ENCODE data around the gene HJV.

HJV gene

GRCh38 chr1:145997016-145997717 is 24.4 kb downstream of the HJV start (continued):
- no peak for TF ChIP-seq PRDM10 (tag by site-specific recombination; IDR thresholded peaks at IDR 0.05)
- TF ChIP-seq ZNF501 (tag by site-specific recombination; IDR thresholded peaks at IDR 0.05), result no peak
- TF ChIP-seq ZNF146 (tag by site-specific recombination; IDR thresholded peaks at IDR 0.05), result no peak
- no peak for TF ChIP-seq ZNF23 (tag by site-specific recombination; IDR thresholded peaks at IDR 0.05; ENCODE audit: borderline replicate concordance)
- TF ChIP-seq ZNF558 (tag by site-specific recombination; IDR thresholded peaks at IDR 0.05), result no peak
- TF ChIP-seq ZNF610 (tag by site-specific recombination; IDR thresholded peaks at IDR 0.05; ENCODE audit: borderline replicate concordance), result no peak
- 0 out of 2 replicates have a peak, but pooled peaks have one; percentile 3 for TF ChIP-seq ZBTB20 (tag by site-specific recombination; IDR thresholded peaks at IDR 0.05)
- no peak for TF ChIP-seq ZNF354C (tag by site-specific recombination; IDR thresholded peaks at IDR 0.05; ENCODE audit: borderline replicate concordance, low read depth)
- no peak for TF ChIP-seq ZNF623 (tag by site-specific recombination; IDR thresholded peaks at IDR 0.05)
- peak; percentile 60 for TF ChIP-seq ZNF677 (tag by site-specific recombination; IDR thresholded peaks at IDR 0.05)
- no peak; the same call in 1 of the 2 replicates for TF ChIP-seq TRIM28 (IDR thresholded peaks at IDR 0.05; ENCODE audit: borderline replicate concordance, low read length)
- no peak for TF ChIP-seq ZNF473 (tag by site-specific recombination; IDR thresholded peaks at IDR 0.05)
- peak; percentile 92 for TF ChIP-seq PRDM1 (tag by site-specific recombination; IDR thresholded peaks at IDR 0.05)
- TF ChIP-seq ZNF266 (tag by site-specific recombination; IDR thresholded peaks at IDR 0.05; ENCODE audit: low read depth), result no peak

DNA sequence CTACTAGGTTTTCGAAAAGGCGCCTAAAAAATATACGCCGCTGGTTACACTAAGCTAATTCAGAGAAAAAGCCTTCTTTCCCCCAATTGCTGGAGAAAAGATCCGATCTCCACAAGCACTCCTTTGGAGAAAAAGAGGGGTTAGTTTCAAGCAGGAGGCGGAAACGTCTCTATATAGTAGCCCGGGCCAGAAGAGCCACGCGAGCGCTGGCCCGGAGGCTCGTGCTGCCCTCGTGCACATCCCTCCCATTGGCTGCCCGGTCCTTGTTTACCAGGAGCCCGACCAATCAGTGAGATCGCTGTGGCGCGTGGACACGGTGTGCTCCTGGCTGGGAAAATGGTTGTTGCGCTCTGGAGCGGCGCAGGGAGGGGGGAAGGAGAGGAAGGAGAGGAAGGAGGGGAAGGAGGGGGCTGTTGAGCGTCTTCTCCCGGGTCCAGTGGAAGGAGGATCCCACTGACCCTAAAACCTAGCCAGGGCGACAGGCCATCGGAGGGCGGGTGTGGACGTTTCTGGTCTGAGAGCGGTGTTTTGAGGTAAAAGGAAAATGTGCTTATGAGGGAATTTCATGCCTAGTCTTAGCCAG is 25.0 kb downstream of the HJV start, which contains the start of gene TXNIP:
TXNIP (minus strand) TSS at position 147 of the 583 bp plus-strand sequence. CDS start 313 bp downstream, outside the sequence.
- no peaks in the 10 kb centered on the region for H3K9me3 ChIP-seq (ENCODE audit: control insufficient read depth, insufficient read depth, low read depth, low read length)
- peaks cover 12% of the 10 kb centered on the region for H3K4me1 ChIP-seq (ENCODE audit: control insufficient read depth, insufficient read depth, low read length)
- peaks cover 5 to 30% of the 10 kb centered on the region in 2 experiments; a peak in 2 of 3 replicates for H3K36me3 ChIP-seq (ENCODE audit: control insufficient read depth in 2 of 2, insufficient read depth in 1 of 2, low read length in 2 of 2)
- ChIA-PET POLR2A (interaction anchor here (0.7 to 1.9 kb wide), 2 partner anchors 10 to 33 kb away, joined by 3 to 4 read pairs; partner anchors contain the start of genes ANKRD34A and POLR3GL), CTCF (interaction anchor here (0.7 to 7.3 kb wide), 4 partner anchors 7 to 105 kb away, joined by 3 to 80 read pairs (median 6); no protein-coding TSS in a partner anchor)
- peak within 1 kb of the TSS; percentile 59; the same call in 1 of the 2 replicates for H3K27ac ChIP-seq (ENCODE audit: extremely low read depth, low read depth, low read length)
- peak within 1 kb of the TSS; percentile 85 for H3K4me3 ChIP-seq (ENCODE audit: low read depth, low read length)
- no peak for TF ChIP-seq ZNF426 (tag by site-specific recombination; IDR thresholded peaks at IDR 0.05)
- TF ChIP-seq ZBTB8A (tag by site-specific recombination; IDR thresholded peaks at IDR 0.05), result 0 out of 2 replicates have a peak, but pooled peaks have one; percentile 17
- TF ChIP-seq ZSCAN23 (tag by site-specific recombination; IDR thresholded peaks at IDR 0.05), result no peak
- TF ChIP-seq CTCF (tag by site-specific recombination; IDR thresholded peaks at IDR 0.05), result no peak
- TF ChIP-seq, protein P1, sequence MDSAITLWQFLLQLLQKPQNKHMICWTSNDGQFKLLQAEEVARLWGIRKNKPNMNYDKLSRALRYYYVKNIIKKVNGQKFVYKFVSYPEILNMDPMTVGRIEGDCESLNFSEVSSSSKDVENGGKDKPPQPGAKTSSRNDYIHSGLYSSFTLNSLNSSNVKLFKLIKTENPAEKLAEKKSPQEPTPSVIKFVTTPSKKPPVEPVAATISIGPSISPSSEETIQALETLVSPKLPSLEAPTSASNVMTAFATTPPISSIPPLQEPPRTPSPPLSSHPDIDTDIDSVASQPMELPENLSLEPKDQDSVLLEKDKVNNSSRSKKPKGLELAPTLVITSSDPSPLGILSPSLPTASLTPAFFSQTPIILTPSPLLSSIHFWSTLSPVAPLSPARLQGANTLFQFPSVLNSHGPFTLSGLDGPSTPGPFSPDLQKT (IDR thresholded peaks at IDR 0.05; ENCODE audit: borderline replicate concordance, low read depth, low read length), result no peak
- TF ChIP-seq ZNF548 (tag by site-specific recombination; IDR thresholded peaks at IDR 0.05), result no peak
- no peak for TF ChIP-seq HOXA7 (CRISPR knock-in tag; IDR thresholded peaks at IDR 0.05; ENCODE audit: borderline replicate concordance)
- TF ChIP-seq GLIS2 (tag by site-specific recombination; IDR thresholded peaks at IDR 0.05), result no peak
- peak; percentile 64 for TF ChIP-seq ZNF10 (tag by site-specific recombination; IDR thresholded peaks at IDR 0.05)
- no peak for TF ChIP-seq ZNF624 (tag by site-specific recombination; IDR thresholded peaks at IDR 0.05)
- no peak for TF ChIP-seq ZNF280C (tag by site-specific recombination; IDR thresholded peaks at IDR 0.05)
- no peak for TF ChIP-seq ZNF132 (tag by site-specific recombination; IDR thresholded peaks at IDR 0.05; ENCODE audit: borderline replicate concordance)
- TF ChIP-seq FEZF1 (tag by site-specific recombination; IDR thresholded peaks at IDR 0.05), result peak; percentile 39; the same call in 1 of the 2 replicates
- no peak for TF ChIP-seq ZNF140 (tag by site-specific recombination; IDR thresholded peaks at IDR 0.05)
- TF ChIP-seq ZNF843 (tag by site-specific recombination; IDR thresholded peaks at IDR 0.05), result peak; percentile 71
